A673 (cell line): ENCODE results near the gene ATOH8. TPM values are rescaled to one million over a fixed set of nuclear protein-coding genes. Genes with fewer than 3 reads are reported as not detected.

Experiments used
- BruUV-seq: library from RNA; stranded (reverse); fragments of 400-500 nt; replicated peaks from 2 replicates; lab custom pipeline; 2021; lab: Mats Ljungman, UMichigan
- CTCF ChIA-PET: fragments of 300-600 bp; sonication (Branson Sonifier 250); formaldehyde crosslinking; loops from one replicate; lab custom pipeline; 2022; ENCODE audit warnings: antibody characterized with exemption; lab: Charles Lee
- POLR2A ChIA-PET: fragments of 300-600 bp; sonication (Branson Sonifier 250); formaldehyde crosslinking; loops from one replicate; lab custom pipeline; 2022; ENCODE audit warnings: antibody characterized with exemption; ENCODE audit not compliant: low non-redundant PET; lab: Charles Lee
- DNase-seq: peaks from one replicate; pipeline ENCODE4 v3.0.0-alpha.2; 2015; ENCODE audit warnings: low spot score
- H3K27ac ChIP-seq: fragments of 200-600 bp; sonication (generic); 2 replicates; pipeline ENCODE4 v1.5.1; 2016; ENCODE audit warnings: mixed run types, low read depth, mild to moderate bottlenecking, mixed read lengths, antibody characterized with exemption, low read length; ENCODE audit not compliant: poor library complexity, severe bottlenecking
- H3K27me3 ChIP-seq: fragments of 200-600 bp; sonication (generic); replicated peaks from 2 replicates; pipeline ENCODE4 v1.6.1; 2017; ENCODE audit warnings: mixed run types, low read depth, mild to moderate bottlenecking, mixed read lengths, antibody characterized with exemption, low read length; ENCODE audit not compliant: insufficient read depth, poor library complexity
- H3K36me3 ChIP-seq: fragments of 200-600 bp; sonication (generic); 2 replicates; pipeline ENCODE4 v1.6.1; 2016; ENCODE audit warnings: mixed run types, mild to moderate bottlenecking, mixed read lengths, antibody characterized with exemption, low read length; ENCODE audit not compliant: insufficient read depth, poor library complexity, severe bottlenecking
- H3K4me1 ChIP-seq: fragments of 200-600 bp; sonication (generic); 2 replicates; pipeline ENCODE4 v1.6.1; 2017; ENCODE audit warnings: mixed run types, mild to moderate bottlenecking, mixed read lengths, antibody characterized with exemption, low read length; ENCODE audit not compliant: insufficient read depth, poor library complexity, severe bottlenecking
- H3K4me3 ChIP-seq: fragments of 200-600 bp; sonication (generic); 2 replicates; pipeline ENCODE4 v1.5.1; 2016; ENCODE audit warnings: low read depth, mixed run types, mild to moderate bottlenecking, mixed read lengths, low read length; ENCODE audit not compliant: poor library complexity, severe bottlenecking
- H3K9me3 ChIP-seq: fragments of 200-600 bp; sonication (generic); 2 replicates; pipeline ENCODE4 v1.6.1; 2016; ENCODE audit warnings: mixed run types, low read depth, mild to moderate bottlenecking, mixed read lengths, antibody characterized with exemption, low read length; ENCODE audit not compliant: poor library complexity, severe bottlenecking
- EZH2 ChIP-seq: fragments of 200-600 bp; sonication (generic); IDR thresholded peaks from 2 replicates; pipeline ENCODE4 v1.6.1; 2017; ENCODE audit warnings: borderline replicate concordance, low read depth, mild to moderate bottlenecking, mixed read lengths, antibody characterized with exemption, low read length; ENCODE audit not compliant: poor library complexity, severe bottlenecking
- intact Hi-C: fragments of 100-400 bp; cut with micrococcal nuclease; formaldehyde crosslinking; loops from one replicate; pipeline ENCODE4 v1.10.0; 2022; ENCODE audit not compliant: unreplicated experiment
- total RNA-seq: library from RNA; stranded (reverse); gene quantifications from 2 replicates; pipeline ENCODE4 v1.2.3, GENCODE V29; 2021
- TF ChIP-seq, protein P1 (sequence below): fragments of 300-800, 200-600 bp; sonication (generic); conservative IDR thresholded peaks from 2 replicates; pipeline ENCODE4 v1.5.1; 2017; ENCODE audit warnings: low read depth, mild to moderate bottlenecking, antibody characterized with exemption, low read length, moderate library complexity, mixed read lengths

ATOH8 gene
- total RNA-seq, 1 experiment from 2014 or later: 4.6 TPM

DNA sequence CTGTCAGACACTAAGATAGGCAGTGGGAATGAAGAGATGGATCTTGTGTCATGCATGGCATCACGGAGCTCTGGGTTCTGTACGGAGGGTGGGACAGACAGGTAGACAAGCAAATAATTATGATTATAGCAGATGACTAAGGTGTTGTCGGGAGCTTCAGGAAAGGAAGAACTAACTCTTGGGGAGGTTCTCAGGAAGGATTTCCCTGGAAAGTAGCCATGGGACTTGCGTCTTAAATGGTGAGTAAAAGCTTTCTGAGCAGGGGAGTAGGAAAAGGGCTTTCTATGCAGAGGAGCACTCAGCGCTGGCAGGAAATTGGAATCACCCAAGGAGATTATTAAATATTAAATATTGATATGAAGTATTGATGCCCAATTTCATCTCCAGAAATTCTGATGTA is 35.5 kb downstream of the ATOH8 start:
- intact Hi-C loops: no loop called here
- no peak overlapping the region for H3K4me3 ChIP-seq
- H3K9me3 ChIP-seq: no peaks in the 10 kb centered on the region
- CTCF ChIA-PET: no interaction called here
- peaks cover 8% of the 10 kb centered on the region for H3K4me1 ChIP-seq
- TF ChIP-seq, protein P1, sequence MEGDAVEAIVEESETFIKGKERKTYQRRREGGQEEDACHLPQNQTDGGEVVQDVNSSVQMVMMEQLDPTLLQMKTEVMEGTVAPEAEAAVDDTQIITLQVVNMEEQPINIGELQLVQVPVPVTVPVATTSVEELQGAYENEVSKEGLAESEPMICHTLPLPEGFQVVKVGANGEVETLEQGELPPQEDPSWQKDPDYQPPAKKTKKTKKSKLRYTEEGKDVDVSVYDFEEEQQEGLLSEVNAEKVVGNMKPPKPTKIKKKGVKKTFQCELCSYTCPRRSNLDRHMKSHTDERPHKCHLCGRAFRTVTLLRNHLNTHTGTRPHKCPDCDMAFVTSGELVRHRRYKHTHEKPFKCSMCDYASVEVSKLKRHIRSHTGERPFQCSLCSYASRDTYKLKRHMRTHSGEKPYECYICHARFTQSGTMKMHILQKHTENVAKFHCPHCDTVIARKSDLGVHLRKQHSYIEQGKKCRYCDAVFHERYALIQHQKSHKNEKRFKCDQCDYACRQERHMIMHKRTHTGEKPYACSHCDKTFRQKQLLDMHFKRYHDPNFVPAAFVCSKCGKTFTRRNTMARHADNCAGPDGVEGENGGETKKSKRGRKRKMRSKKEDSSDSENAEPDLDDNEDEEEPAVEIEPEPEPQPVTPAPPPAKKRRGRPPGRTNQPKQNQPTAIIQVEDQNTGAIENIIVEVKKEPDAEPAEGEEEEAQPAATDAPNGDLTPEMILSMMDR: no peak
- TF ChIP-seq EZH2: no peak
- no peaks in the 10 kb centered on the region for H3K36me3 ChIP-seq
- H3K27ac ChIP-seq: no peak overlapping the region
- no peaks in the 10 kb centered on the region for H3K27me3 ChIP-seq
- DNase-seq: no peak
- POLR2A ChIA-PET: no interaction called here
- no TSS peak for BruUV-seq

DNA sequence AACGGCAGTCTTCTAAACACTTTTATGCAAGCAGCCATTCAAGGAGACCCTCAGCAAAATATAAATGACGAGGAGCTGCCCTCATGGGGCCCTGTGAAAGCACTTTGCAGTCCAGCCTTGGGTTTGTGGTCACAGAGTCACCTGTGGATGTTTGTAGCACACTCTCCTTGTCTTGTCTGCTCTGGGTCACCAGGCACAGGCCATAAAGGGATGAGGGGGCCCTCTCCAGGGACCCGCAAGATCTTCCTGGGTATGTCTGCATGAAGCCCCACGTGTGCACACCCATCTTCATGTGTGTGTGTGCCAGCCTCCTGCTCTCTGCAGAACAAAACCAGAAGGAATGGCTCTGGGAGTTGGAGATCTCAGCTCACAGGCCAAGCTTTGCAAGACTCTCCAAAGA is 36.2 kb downstream of the ATOH8 start:
- DNase-seq: no peak
- intact Hi-C loops: no loop called here

DNA sequence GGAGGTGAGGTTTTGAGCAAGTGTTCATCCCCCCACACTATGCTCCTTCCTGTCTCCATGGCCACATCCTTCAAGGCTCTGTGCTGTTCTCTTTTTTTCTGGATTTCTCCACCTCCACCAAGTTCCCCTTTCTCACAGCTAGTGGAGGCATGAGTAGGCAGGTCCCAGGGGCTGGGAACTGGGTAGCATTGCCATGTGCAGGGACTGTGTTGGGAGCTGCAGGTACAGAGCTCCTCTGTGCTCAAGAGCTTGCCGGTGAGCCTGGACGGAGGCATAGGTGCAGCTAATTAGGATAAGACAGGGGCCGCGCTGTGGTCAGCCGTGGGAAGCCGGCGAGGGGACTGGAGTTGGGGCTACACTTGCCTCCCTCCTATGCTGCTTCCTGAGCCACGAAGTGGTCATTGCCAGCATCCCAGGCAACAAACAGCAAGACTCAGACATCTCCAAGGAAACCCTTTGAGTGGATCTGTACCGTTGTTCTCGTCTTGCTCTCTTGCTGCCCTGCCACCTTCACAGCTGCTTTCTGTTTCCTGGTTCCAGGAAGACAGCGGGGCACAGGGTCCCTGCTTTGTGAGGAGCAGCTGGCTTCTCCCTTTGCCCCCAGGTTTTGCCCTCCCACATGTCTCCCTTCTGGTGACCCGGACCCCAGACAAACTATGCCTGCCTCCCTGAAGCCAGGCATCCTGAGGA is 36.9 kb downstream of the ATOH8 start:
- BruUV-seq: no TSS peak
- H3K36me3 ChIP-seq: no peaks in the 10 kb centered on the region
- CTCF ChIA-PET: interaction anchor here (0.6 kb wide), 1 partner anchor 19 kb away, joined by 5 read pairs; no protein-coding TSS in a partner anchor
- no peak overlapping the region for H3K4me3 ChIP-seq
- no peak overlapping the region for H3K27ac ChIP-seq
- intact Hi-C loops: no loop called here
- DNase-seq: no peak
- no peak for TF ChIP-seq EZH2
- TF ChIP-seq, protein P1: no peak
- H3K9me3 ChIP-seq: no peaks in the 10 kb centered on the region
- POLR2A ChIA-PET: no interaction called here
- H3K27me3 ChIP-seq: no peaks in the 10 kb centered on the region
- peaks cover 8% of the 10 kb centered on the region for H3K4me1 ChIP-seq

More for the DNA sequence above, 36.2 kb downstream of the ATOH8 start:
- peaks cover 8% of the 10 kb centered on the region for H3K4me1 ChIP-seq
- H3K4me3 ChIP-seq: no peak overlapping the region
- H3K36me3 ChIP-seq: no peaks in the 10 kb centered on the region
- H3K9me3 ChIP-seq: no peaks in the 10 kb centered on the region
- no TSS peak for BruUV-seq
- TF ChIP-seq EZH2: no peak
- TF ChIP-seq, protein P1: no peak
- ChIA-PET POLR2A (no interaction called here), CTCF (no interaction called here)
- H3K27me3 ChIP-seq: no peaks in the 10 kb centered on the region
- H3K27ac ChIP-seq: no peak overlapping the region
